GM12878 (cell line): ENCODE data around the gene SHMT1. TPM values are rescaled to one million over a fixed set of nuclear protein-coding genes. Genes with fewer than 3 reads are reported as not detected.

Source experiments
- ATAC-seq: fragments of 200-7000 bp; cut with Tn5 transposase; 3 replicates; pipeline ENCODE4 v1.9.1; 2020; ENCODE audit warnings: mild to moderate bottlenecking, moderate library complexity
- BruUV-seq: library from RNA; stranded (reverse); fragments of 400-500 nt; replicated peaks from 2 replicates; lab custom pipeline; 2021; lab: Mats Ljungman, UMichigan
- CTCF ChIA-PET: fragments of 300-600 bp; sonication (Branson Sonifier 250); formaldehyde crosslinking; extraction: SDS; loops from one replicate; lab custom pipeline; 2021; ENCODE audit warnings: inconsistent platforms; lab: Yijun Ruan, JAX
- POLR2A ChIA-PET: fragments of 350-600 bp; formaldehyde crosslinking; extraction: SDS; loops from one replicate; lab custom pipeline; 2021; ENCODE audit warnings: inconsistent platforms; lab: Charles Lee
- RAD21 ChIA-PET: fragments of 300-600 bp; sonication (Branson Sonifier 250); formaldehyde crosslinking; loops from one replicate; lab custom pipeline; 2023; ENCODE audit warnings: antibody characterized with exemption; ENCODE audit not compliant: unreplicated experiment; lab: Charles Lee
- SMC1A ChIA-PET: fragments of 300-600 bp; sonication (Branson Sonifier 250); formaldehyde crosslinking; loops from one replicate; lab custom pipeline; 2023; ENCODE audit not compliant: unreplicated experiment, uncharacterized antibody; lab: Charles Lee
- DNase-seq: peaks from one replicate; pipeline ENCODE4 v3.0.0-alpha.2; 2011; ENCODE audit warnings: low read depth, low spot score
- FAIRE-seq: peaks from 3 replicates; lab custom pipeline; 2011; peaks lifted over from hg19 to GRCh38; lab: Jason Lieb, UNC
- H2AFZ ChIP-seq: 2 replicates; pipeline ENCODE4 v1.6.0; 2011; ENCODE audit warnings: low read depth, low read length, control low read depth; ENCODE audit not compliant: control insufficient read depth
- H3K27ac ChIP-seq: 2 replicates; pipeline ENCODE4 v1.5.1; 2011; ENCODE audit warnings: control low read depth; ENCODE audit not compliant: control insufficient read depth, insufficient read depth
- H3K27me3 ChIP-seq, 2 experiments: replicated peaks in 1 of 2; 2 replicates each; pipeline versions ENCODE4 v1.6.0 to v1.6.1; 2011; ENCODE audit warnings: low read length in 1 of 2; ENCODE audit not compliant: control insufficient read depth in 2 of 2, insufficient read depth in 2 of 2
- H3K36me3 ChIP-seq, 2 experiments: 2 replicates each; pipeline ENCODE4 v1.5.1; 2011; ENCODE audit warnings: low read length in 1 of 2; ENCODE audit not compliant: control insufficient read depth in 2 of 2, insufficient read depth in 2 of 2
- H3K4me1 ChIP-seq: 2 replicates; pipeline ENCODE4 v1.6.1; 2011; ENCODE audit warnings: mild to moderate bottlenecking, low read length, moderate library complexity, mixed read lengths; ENCODE audit not compliant: control insufficient read depth, insufficient read depth
- H3K4me2 ChIP-seq: 2 replicates; pipeline ENCODE4 v1.6.0; 2011; ENCODE audit warnings: control low read depth; ENCODE audit not compliant: control insufficient read depth, insufficient read depth
- H3K4me3 ChIP-seq: fragments of 200-600 bp; sonication (generic); 2 replicates; pipeline ENCODE4 v1.5.1; 2016
- H3K79me2 ChIP-seq: 2 replicates; pipeline ENCODE4 v1.6.0; 2011; ENCODE audit warnings: low read length; ENCODE audit not compliant: control insufficient read depth, insufficient read depth
- H3K9ac ChIP-seq: 2 replicates; pipeline ENCODE4 v1.8.0; 2011; ENCODE audit warnings: low read length, control low read depth, mixed read lengths; ENCODE audit not compliant: control insufficient read depth, insufficient read depth
- H3K9me3 ChIP-seq: replicated peaks from 3 replicates; pipeline ENCODE4 v1.5.1; 2011; ENCODE audit warnings: mild to moderate bottlenecking, low read length; ENCODE audit not compliant: control insufficient read depth, insufficient read depth
- H4K20me1 ChIP-seq: 2 replicates; pipeline ENCODE4 v1.6.0; 2011; ENCODE audit not compliant: control insufficient read depth, insufficient read depth
- BMI1 ChIP-seq: fragments of 450-650 bp; IDR thresholded peaks from 2 replicates; pipeline ENCODE4 v1.6.1; 2016; ENCODE audit warnings: mild to moderate bottlenecking, moderate library complexity, borderline replicate concordance
- CEBPB ChIP-seq, 2 experiments: fragments of 150-350 bp in 1 of 2; IDR thresholded peaks; 2 replicates each; pipeline ENCODE4 v1.6.1; 2012 to 2014; ENCODE audit warnings: low read depth in 2 of 2, low read length in 2 of 2, borderline replicate concordance in 1 of 2, inconsistent platforms in 1 of 2
- CHD1 ChIP-seq: IDR thresholded peaks from 2 replicates; pipeline ENCODE4 v1.6.1; 2012; ENCODE audit warnings: low read depth, low read length, improper control_type of control experiment
- CHD2 ChIP-seq: IDR thresholded peaks from 2 replicates; pipeline ENCODE4 v1.6.1; 2011; ENCODE audit warnings: low read depth, low read length, improper control_type of control experiment, borderline replicate concordance
- GATAD2B ChIP-seq: fragments of 450-650 bp; conservative IDR thresholded peaks from 2 replicates; pipeline ENCODE4 v1.6.1; 2017; ENCODE audit warnings: low read depth, mild to moderate bottlenecking, moderate library complexity
- MXI1 ChIP-seq: fragments of 150-350 bp; IDR thresholded peaks from 2 replicates; pipeline ENCODE4 v1.6.1; 2011; ENCODE audit warnings: low read depth, mild to moderate bottlenecking, inconsistent platforms, low read length, improper control_type of control experiment
- MYB ChIP-seq: fragments of 150-350 bp; IDR thresholded peaks from 2 replicates; pipeline ENCODE4 v1.6.1; 2014; ENCODE audit warnings: mild to moderate bottlenecking, low read depth, low read length, borderline replicate concordance
- RB1 ChIP-seq: fragments of 450-650 bp; formaldehyde crosslinking; IDR thresholded peaks from 2 replicates; pipeline ENCODE4 v1.6.1; 2017; ENCODE audit warnings: mild to moderate bottlenecking, borderline replicate concordance
- TARDBP ChIP-seq: IDR thresholded peaks from 2 replicates; pipeline ENCODE4 v1.6.1; 2016; ENCODE audit warnings: borderline replicate concordance
- ZBED1 ChIP-seq: IDR thresholded peaks from 2 replicates; pipeline ENCODE4 v1.6.1; 2016; ENCODE audit warnings: borderline replicate concordance
- WGBS: methylation state at CpG from one replicate; pipeline ENCODE4 v1.1.6; 2016; ENCODE audit warnings: low lambda C conversion rate; ENCODE audit not compliant: insufficient replicate concordance, insufficient coverage; ENCODE audit errors: missing lambda C conversion rate; 5-methylcytosine and 5-hydroxymethylcytosine counted together
- in situ Hi-C: fragments of 300-500 bp; cut with MboI; formaldehyde crosslinking; loops from 9 replicates; pipeline ENCODE4 v1.14.3; 2018; ENCODE audit warnings: mixed read lengths
- intact Hi-C: fragments of 100-400 bp; cut with micrococcal nuclease; formaldehyde crosslinking; loops from one replicate; pipeline ENCODE4 v1.14.2; 2022; ENCODE audit not compliant: unreplicated experiment
- polyA plus RNA-seq, 11 experiments: library from polyadenylated mRNA; depleted of rRNA in 4 of 11; unstranded in 6 of 11; stranded (reverse) in 5 of 11; fragments of >200 nt; fragmentation: Nextera tagmentation in 4 of 11; fragmentation: Illumina TruSeq in 1 of 11; extraction: Ambion mirVana in 4 of 11; extraction: Trizol in 1 of 11; gene quantifications; 1 replicate in 1 of 11; 2 replicates in 10 of 11; pipeline versions ENCODE4 v1.2.1 to v1.2.3, GENCODE V29; 2011 to 2016; ENCODE audit warnings: inconsistent platforms in 2 of 11, missing spikeins in 2 of 11, low read depth in 1 of 11
- total RNA-seq, 4 experiments: library from RNA; depleted of rRNA in 3 of 4; stranded (reverse); fragments of >200 nt in 3 of 4; fragmentation: Illumina TruSeq in 1 of 4; extraction: Trizol in 1 of 4; gene quantifications; 2 replicates each; pipeline versions ENCODE4 v1.2.1 to v1.2.3, GENCODE V29; 2013 to 2021
- TF ChIP-seq, protein P1 (sequence below): fragments of 450-650 bp; IDR thresholded peaks from 2 replicates; pipeline ENCODE4 v1.6.1; 2017; ENCODE audit warnings: borderline replicate concordance

SHMT1 gene
- total and polyA plus RNA-seq, 10 of the 15 experiments (the other 5 are each of a cell fraction or from before 2014, with no cell fraction given), result 5.2 to 60.1 (median 34.6) TPM

DNA sequence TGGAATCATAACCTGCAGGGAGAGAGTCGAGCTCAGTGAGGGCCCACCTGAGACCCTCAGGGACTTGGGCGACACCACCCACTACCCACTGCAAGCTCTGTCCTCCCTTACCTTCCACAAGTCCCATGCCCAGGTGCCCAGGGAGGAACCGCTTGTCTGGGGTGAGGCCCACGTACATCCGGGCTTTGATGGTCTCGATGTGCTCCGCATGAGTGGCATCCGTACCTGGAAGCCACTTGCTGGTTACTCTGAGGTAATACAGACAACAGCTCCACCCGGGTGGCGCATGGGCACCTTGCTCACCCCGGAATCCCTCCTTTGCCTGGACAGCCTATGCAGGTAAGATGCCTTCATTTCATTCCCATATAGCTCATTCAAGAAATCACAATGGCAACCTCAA, 78.1 kb downstream of the SHMT1 start:
- ATAC-seq (no peak), DNase-seq (no peak)
- H3K9ac ChIP-seq, result no peak overlapping the region
- H3K4me2 ChIP-seq, result no peak overlapping the region
- SMC1A ChIA-PET, result no interaction called here
- 97% methylated on average over 11 of the region's 11 CpGs for WGBS
- in situ Hi-C loops, result no loop called here
- RAD21 ChIA-PET, result no interaction called here
- H3K79me2 ChIP-seq, result no peaks in the 10 kb centered on the region
- H4K20me1 ChIP-seq, result no peaks in the 10 kb centered on the region
- no peak overlapping the region for H2AFZ ChIP-seq
- CTCF ChIA-PET, result no interaction called here
- TF ChIP-seq MXI1 (no peak), RB1 (no peak), TARDBP (no peak), GATAD2B (no peak), CHD1 (no peak), BMI1 (no peak), CHD2 (no peak), CEBPB (IDR thresholded peaks at IDR 0.05; ENCODE audit: borderline replicate concordance in 1 of 2, low read depth in 2 of 2, low read length in 2 of 2) (no peak), ZBED1 (no peak), MYB (no peak)
- TF ChIP-seq, protein P1, sequence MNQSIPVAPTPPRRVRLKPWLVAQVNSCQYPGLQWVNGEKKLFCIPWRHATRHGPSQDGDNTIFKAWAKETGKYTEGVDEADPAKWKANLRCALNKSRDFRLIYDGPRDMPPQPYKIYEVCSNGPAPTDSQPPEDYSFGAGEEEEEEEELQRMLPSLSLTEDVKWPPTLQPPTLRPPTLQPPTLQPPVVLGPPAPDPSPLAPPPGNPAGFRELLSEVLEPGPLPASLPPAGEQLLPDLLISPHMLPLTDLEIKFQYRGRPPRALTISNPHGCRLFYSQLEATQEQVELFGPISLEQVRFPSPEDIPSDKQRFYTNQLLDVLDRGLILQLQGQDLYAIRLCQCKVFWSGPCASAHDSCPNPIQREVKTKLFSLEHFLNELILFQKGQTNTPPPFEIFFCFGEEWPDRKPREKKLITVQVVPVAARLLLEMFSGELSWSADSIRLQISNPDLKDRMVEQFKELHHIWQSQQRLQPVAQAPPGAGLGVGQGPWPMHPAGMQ, result no peak
- TF ChIP-seq, all 136 proteins: peak for 0
- no peak for FAIRE-seq
- Histone ChIP-seq H3K9me3 (no peaks in the 10 kb centered on the region), H3K4me3 (no peak overlapping the region), H3K36me3 (peaks cover 35 to 48% of the 10 kb centered on the region in 2 experiments), H3K4me1 (no peaks in the 10 kb centered on the region), H3K27me3 (no peaks in the 10 kb centered on the region), H3K27ac (no peak overlapping the region)
- intact Hi-C loops, result no loop called here
- BruUV-seq, result no TSS peak
- POLR2A ChIA-PET, result interaction anchor here (0.6 kb wide), 1 partner anchor 28 kb away, joined by 4 read pairs; no protein-coding TSS in a partner anchor
